GM06990 (cell line): ENCODE data around the gene MGARP.
"Not testable (repeated sequence)": the region's sequence is repeated elsewhere in the genome, so short reads cannot be mapped to it uniquely, and the experiment has no call there.

ENCODE experiments used
- DNase-seq: peaks from one replicate; pipeline ENCODE4 v3.0.0-alpha.2; 2011; ENCODE audit not compliant: insufficient read length; ENCODE audit errors: extremely low read depth
- H3K27me3 ChIP-seq: replicated peaks from 2 replicates; pipeline ENCODE4 v1.6.0; 2011; ENCODE audit warnings: low read length; ENCODE audit not compliant: control insufficient read depth, insufficient read depth
- H3K36me3 ChIP-seq: 2 replicates; pipeline ENCODE4 v1.5.1; 2011; ENCODE audit warnings: low read length; ENCODE audit not compliant: control insufficient read depth, insufficient read depth
- H3K4me3 ChIP-seq: replicated peaks from 2 replicates; pipeline ENCODE4 v1.5.1; 2011; ENCODE audit warnings: low read depth, mild to moderate bottlenecking, control low read depth, low read length
- TF ChIP-seq, protein P1 (sequence below): IDR thresholded peaks from 2 replicates; pipeline ENCODE4 v1.5.1; 2011; ENCODE audit warnings: low read length, control low read depth, mild to moderate bottlenecking, inconsistent platforms; ENCODE audit not compliant: insufficient read depth, poor library complexity, severe bottlenecking

Gene MGARP

DNA sequence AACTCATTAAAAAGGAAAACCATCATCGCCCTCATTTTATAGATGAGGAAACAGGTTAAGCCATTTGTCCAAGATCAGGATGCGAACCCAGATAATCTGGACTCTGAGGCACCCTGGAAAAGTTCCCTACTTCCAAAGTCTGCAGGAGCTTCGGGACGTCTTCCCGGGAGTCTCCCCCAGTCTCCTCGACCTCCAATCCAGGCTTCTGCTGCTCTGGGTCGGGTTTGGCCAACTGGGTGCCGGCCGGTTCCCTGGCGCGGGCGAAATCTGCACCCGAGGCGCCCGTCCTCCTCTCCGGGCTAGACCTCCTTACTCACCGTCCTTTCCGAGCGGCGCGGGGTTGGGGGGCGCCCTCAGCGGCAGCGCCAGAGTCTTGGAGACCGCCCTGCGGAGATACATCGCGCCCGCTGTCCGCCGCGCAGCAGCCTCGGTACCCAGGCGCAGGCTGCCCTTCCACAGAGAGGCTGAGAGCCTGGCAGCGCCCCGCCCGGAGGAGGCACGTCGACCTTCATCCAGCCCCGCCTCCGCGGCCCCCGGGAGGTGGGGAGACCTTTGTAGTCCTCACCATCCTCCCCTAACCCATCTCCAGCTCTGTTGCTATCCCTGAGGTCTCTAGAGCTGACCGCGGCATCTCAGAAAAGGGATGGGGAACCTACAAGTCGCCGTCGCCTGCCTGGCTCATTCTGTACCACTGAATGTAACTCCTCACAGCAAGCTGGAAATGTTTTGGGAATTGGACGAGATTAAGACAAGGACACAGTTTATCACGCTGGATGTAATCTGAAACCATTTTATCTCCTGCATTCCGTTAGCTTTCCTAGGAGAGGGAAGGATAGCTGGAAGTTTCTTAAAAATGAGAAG lies at the start of gene MGARP:
Gene MGARP, minus strand, starts transcription at position 466 of the 861 bp plus-strand sequence. Its CDS starts 67 bp downstream, at position 399.
- H3K4me3 ChIP-seq: 0 out of 2 replicates have a peak within 1 kb of the TSS, but pooled peaks have one; percentile 14
- TF ChIP-seq, protein P1, sequence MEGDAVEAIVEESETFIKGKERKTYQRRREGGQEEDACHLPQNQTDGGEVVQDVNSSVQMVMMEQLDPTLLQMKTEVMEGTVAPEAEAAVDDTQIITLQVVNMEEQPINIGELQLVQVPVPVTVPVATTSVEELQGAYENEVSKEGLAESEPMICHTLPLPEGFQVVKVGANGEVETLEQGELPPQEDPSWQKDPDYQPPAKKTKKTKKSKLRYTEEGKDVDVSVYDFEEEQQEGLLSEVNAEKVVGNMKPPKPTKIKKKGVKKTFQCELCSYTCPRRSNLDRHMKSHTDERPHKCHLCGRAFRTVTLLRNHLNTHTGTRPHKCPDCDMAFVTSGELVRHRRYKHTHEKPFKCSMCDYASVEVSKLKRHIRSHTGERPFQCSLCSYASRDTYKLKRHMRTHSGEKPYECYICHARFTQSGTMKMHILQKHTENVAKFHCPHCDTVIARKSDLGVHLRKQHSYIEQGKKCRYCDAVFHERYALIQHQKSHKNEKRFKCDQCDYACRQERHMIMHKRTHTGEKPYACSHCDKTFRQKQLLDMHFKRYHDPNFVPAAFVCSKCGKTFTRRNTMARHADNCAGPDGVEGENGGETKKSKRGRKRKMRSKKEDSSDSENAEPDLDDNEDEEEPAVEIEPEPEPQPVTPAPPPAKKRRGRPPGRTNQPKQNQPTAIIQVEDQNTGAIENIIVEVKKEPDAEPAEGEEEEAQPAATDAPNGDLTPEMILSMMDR: no peak
- H3K36me3 ChIP-seq: no peaks in the 10 kb centered on the region
- no peaks in the 10 kb centered on the region; the same call in 1 of the 2 replicates for H3K27me3 ChIP-seq
- DNase-seq: no peak

GRCh38 chr4:139329665-139330200 lies 49.7 kb upstream of the MGARP start:
- peaks cover 2% of the 10 kb centered on the region; the same call in 1 of the 2 replicates for H3K36me3 ChIP-seq
- no peak overlapping the region for H3K4me3 ChIP-seq
- H3K27me3 ChIP-seq: no peaks in the 10 kb centered on the region
- TF ChIP-seq, protein P1: no peak
- no peak for DNase-seq

DNA sequence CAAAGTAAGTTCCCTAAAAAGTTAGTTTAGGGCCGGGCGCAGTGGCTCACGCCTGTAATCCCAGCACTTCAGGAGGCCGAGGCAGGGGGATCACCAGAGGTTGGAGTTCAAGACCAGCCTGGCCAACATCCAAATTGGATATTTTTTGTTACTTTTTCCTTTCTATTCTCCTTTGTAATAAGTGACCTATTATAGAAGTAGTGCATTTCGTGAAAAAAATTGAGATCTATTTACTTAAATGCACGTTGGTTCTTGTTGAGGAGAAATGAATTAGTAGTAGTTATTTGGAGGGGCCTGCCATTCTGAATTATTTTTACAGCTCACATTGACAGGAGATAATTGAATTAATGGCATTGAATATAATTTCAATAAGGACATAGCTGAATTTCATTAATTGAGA lies 44.6 kb upstream of the MGARP start:
- H3K4me3 ChIP-seq: no peak overlapping the region
- DNase-seq: no peak
- TF ChIP-seq, protein P1: no peak
- no peaks in the 10 kb centered on the region for H3K27me3 ChIP-seq
- peaks cover 2% of the 10 kb centered on the region for H3K36me3 ChIP-seq

GRCh38 chr4:139322541-139322940 lies 42.5 kb upstream of the MGARP start:
- H3K36me3 ChIP-seq, H3K4me3 ChIP-seq, H3K27me3 ChIP-seq, DNase-seq: not testable (repeated sequence)

- not testable (repeated sequence) for DNase-seq, H3K36me3 ChIP-seq, H3K27me3 ChIP-seq, H3K4me3 ChIP-seq
Measured at GRCh38 chr4:139322070-139322469, 42.0 kb upstream of the MGARP start.

GRCh38 chr4:139319571-139319970 lies 39.5 kb upstream of the MGARP start:
- TF ChIP-seq, protein P1: no peak
- H3K4me3 ChIP-seq: no peak overlapping the region
- no peaks in the 10 kb centered on the region; the same call in 1 of the 2 replicates for H3K36me3 ChIP-seq
- no peaks in the 10 kb centered on the region for H3K27me3 ChIP-seq
- DNase-seq: no peak
